Activated CD8-positive, alpha-beta memory T cell treated with anti-CD3 and anti-CD28 coated beads, Interleukin-2, amount 10 ng/mL, durations not matched to agents 7 days and 5 days (primary cell): Measurements from ENCODE around the gene MOV10. TPM values are rescaled to one million over a fixed set of nuclear protein-coding genes. Genes with fewer than 3 reads are reported as not detected.

Experiments
- ATAC-seq: fragments of 150-1000 bp; cut with Tn5 transposase; one replicate; pipeline ENCODE4 v1.10.0; 2021; ENCODE audit warnings: moderate library complexity
- CTCF ChIA-PET: fragments of 350-600 bp; sonication (Branson Sonifier 250); formaldehyde crosslinking; loops from one replicate; lab custom pipeline; 2021; ENCODE audit warnings: antibody characterized with exemption; lab: Charles Lee
- DNase-seq: peaks from one replicate; pipeline ENCODE4 v3.0.0-alpha.2; 2020
- H3K27ac Mint-ChIP-seq: one replicate; pipeline ENCODE4 v1.8.0; 2021; ENCODE audit warnings: mild to moderate bottlenecking, mixed read lengths
- H3K27me3 Mint-ChIP-seq: one replicate; pipeline ENCODE4 v1.8.0; 2021; ENCODE audit warnings: mixed read lengths
- H3K36me3 Mint-ChIP-seq: one replicate; pipeline ENCODE4 v1.8.0; 2021; ENCODE audit warnings: mild to moderate bottlenecking, mixed read lengths
- H3K4me1 Mint-ChIP-seq: one replicate; pipeline ENCODE4 v1.8.0; 2021; ENCODE audit warnings: mixed read lengths
- H3K4me3 Mint-ChIP-seq: one replicate; pipeline ENCODE4 v1.8.0; 2021; ENCODE audit warnings: mild to moderate bottlenecking, moderate library complexity, mixed read lengths
- H3K9me3 Mint-ChIP-seq: one replicate; pipeline ENCODE4 v1.8.0; 2022; ENCODE audit warnings: low read depth, mixed read lengths
- total RNA-seq, 2 experiments: library from RNA; stranded (reverse); gene quantifications; one replicate each; pipeline ENCODE4 v1.2.3, GENCODE V29; 2021

Gene MOV10
- total RNA-seq, 2 experiments from 2014 or later, result 112 to 171 TPM

DNA sequence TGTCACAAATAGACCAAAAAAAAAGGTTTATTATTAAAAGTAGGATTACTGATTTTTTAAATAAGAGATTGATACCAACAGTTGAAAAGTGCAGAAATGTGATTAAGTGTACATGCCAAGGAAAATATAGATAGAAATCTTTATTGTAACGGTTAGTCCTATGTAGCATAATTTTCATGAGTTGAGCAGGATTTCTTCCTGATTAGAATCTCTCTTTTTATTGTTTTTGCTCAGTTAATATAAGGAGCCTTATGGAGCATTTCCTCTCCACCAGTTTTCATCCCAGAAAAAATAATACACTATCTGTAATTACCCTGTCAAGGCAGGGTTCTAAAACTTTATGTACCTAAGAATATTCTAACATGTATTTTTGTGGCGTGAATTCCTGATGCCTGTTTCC lies 31.4 kb upstream of the MOV10 start:
- H3K9me3 Mint-ChIP-seq, result no peaks in the 10 kb centered on the region
- CTCF ChIA-PET, result no interaction called here
- no peaks in the 10 kb centered on the region for H3K27me3 Mint-ChIP-seq
- H3K27ac Mint-ChIP-seq, result no peak overlapping the region
- peaks cover 37% of the 10 kb centered on the region for H3K36me3 Mint-ChIP-seq
- DNase-seq (no peak), ATAC-seq (no peak)
- H3K4me1 Mint-ChIP-seq, result peaks cover 26% of the 10 kb centered on the region
- no peak overlapping the region for H3K4me3 Mint-ChIP-seq

DNA sequence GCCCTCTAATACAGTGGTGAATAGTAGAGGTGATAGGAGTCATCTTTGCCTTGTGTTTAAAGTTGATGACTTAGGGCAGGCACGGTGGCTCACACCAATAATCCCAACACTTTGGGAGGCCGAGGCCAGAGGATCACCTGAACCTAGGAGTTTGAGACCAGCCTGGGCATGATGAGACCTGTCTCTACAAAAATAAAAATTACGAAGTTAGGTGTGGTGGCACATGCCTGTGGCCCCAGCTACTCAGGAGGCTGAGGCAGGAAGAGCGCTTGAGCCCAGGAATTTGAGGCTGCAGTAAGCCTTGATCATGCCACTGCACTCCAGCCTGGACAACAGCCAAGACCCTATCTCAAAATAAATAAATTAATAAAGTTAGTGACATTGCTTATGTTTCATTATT lies 28.2 kb upstream of the MOV10 start:
- no peak overlapping the region for H3K4me3 Mint-ChIP-seq
- DNase-seq (no peak), ATAC-seq (no peak)
- H3K9me3 Mint-ChIP-seq, result no peaks in the 10 kb centered on the region
- peaks cover 61% of the 10 kb centered on the region for H3K36me3 Mint-ChIP-seq
- CTCF ChIA-PET, result interaction anchor here (7.0 kb wide), 1 partner anchor 28 kb away, joined by 25 read pairs; the partner anchor contains the start of gene MOV10
- no peaks in the 10 kb centered on the region for H3K27me3 Mint-ChIP-seq
- peaks cover 27% of the 10 kb centered on the region for H3K4me1 Mint-ChIP-seq
- no peak overlapping the region for H3K27ac Mint-ChIP-seq

DNA sequence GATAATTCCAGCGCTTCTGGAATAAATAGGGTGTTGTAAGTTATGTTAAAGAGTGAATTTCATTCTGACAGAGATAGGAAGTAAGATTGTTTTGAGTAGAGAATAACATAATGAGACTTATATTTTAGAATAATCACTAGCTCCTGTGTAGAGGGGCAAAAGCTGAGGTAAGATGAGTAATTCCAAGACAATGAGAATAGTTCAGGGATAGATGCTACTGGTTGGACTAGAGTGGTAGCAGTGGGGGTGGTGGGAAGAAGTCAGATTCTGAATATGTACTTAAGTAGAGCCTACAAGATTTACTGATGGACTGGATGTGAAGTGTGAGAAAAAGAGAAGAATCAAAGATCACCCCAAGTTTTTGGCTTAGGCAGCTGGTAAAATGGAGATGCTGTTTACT lies 23.3 kb upstream of the MOV10 start:
- ATAC-seq, result peak; percentile 45
- no peak for DNase-seq
- H3K27me3 Mint-ChIP-seq, result no peaks in the 10 kb centered on the region
- H3K4me1 Mint-ChIP-seq, result peaks cover 19% of the 10 kb centered on the region
- H3K36me3 Mint-ChIP-seq, result peaks cover 62% of the 10 kb centered on the region
- H3K9me3 Mint-ChIP-seq, result no peaks in the 10 kb centered on the region
- H3K4me3 Mint-ChIP-seq, result no peak overlapping the region
- CTCF ChIA-PET, result interaction anchor here (0.9 to 7.0 kb wide), 4 partner anchors 14 to 30 kb away, joined by 3 to 25 read pairs (median 3); partner anchors contain the start of gene MOV10
- no peak overlapping the region for H3K27ac Mint-ChIP-seq

DNA sequence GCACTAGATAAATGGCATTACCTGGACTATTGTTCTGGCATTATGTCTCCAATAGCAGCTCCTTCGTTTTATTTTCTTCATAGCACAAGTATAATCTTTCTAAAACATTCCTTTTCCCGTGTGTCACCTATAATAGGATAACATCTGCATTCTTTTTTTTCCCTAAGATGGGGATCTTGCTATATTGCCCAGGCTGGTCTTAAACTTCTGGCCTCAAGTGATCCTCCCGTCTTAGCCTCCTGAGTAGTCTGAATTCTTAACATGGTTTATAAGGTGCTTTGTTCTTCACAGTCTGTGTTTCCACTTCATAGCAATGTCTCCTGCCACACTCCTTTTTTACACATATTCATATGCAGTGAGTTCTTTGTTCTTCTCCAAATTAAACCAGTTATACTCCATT lies 8.6 kb upstream of the MOV10 start:
- no peaks in the 10 kb centered on the region for H3K27me3 Mint-ChIP-seq
- CTCF ChIA-PET, result interaction anchor here (0.9 kb wide), 1 partner anchor 42 kb away, joined by 4 read pairs; no protein-coding TSS in a partner anchor
- ATAC-seq (no peak), DNase-seq (no peak)
- H3K4me3 Mint-ChIP-seq, result no peak overlapping the region
- H3K27ac Mint-ChIP-seq, result no peak overlapping the region
- H3K36me3 Mint-ChIP-seq, result peaks cover 72% of the 10 kb centered on the region
- H3K9me3 Mint-ChIP-seq, result no peaks in the 10 kb centered on the region
- H3K4me1 Mint-ChIP-seq, result peaks cover 33% of the 10 kb centered on the region

DNA sequence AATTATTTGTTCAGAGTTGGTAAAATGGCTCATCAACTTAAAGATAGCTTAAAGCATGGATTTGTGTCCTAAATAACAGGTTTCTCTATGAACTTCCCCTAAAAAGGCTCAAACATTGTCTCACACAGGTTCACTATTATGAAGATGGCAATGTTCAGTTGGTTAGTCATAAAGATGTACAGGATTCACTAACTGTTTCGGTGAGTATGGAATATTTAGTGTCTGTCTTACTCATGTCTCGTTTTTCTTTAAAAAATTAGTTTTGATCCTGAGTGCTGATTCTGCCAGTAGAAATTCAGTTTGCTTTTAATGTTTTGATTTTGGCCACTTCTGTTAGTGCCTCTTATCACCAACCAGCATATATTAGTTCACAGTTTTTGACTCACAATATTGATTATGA lies 7.5 kb upstream of the MOV10 start:
- H3K4me3 Mint-ChIP-seq, result no peak overlapping the region
- DNase-seq, result no peak
- H3K27ac Mint-ChIP-seq, result peak overlapping the region; percentile 58
- no peaks in the 10 kb centered on the region for H3K9me3 Mint-ChIP-seq
- H3K4me1 Mint-ChIP-seq, result peaks cover 33% of the 10 kb centered on the region
- H3K36me3 Mint-ChIP-seq, result peaks cover 74% of the 10 kb centered on the region
- CTCF ChIA-PET, result no interaction called here
- H3K27me3 Mint-ChIP-seq, result no peaks in the 10 kb centered on the region
- ATAC-seq, result no peak

DNA sequence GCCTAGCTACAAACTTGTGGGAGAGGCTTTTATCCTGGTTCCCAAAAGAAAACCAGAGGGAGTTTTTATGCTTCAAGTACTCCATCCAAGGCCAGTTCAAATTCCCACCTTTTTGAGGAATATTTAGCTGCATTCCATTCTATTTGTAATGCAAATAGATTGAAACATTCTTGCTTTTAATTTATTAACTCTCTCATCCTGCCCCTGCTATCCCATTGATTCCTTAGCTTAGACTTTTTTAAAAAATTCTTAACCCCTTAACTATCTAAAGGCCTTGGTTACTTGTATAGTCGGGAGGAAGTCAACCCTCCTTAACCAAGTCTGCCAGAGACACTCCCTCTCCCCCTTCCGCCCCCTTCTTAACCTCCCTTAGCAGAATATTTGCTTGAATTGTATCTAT lies 2.5 kb upstream of the MOV10 start:
- Mint-ChIP-seq H3K9me3 (no peaks in the 10 kb centered on the region), H3K4me1 (peaks cover 53% of the 10 kb centered on the region), H3K27ac (peak overlapping the region; percentile 34), H3K36me3 (peaks cover 65% of the 10 kb centered on the region), H3K27me3 (no peaks in the 10 kb centered on the region), H3K4me3 (no peak overlapping the region)
- DNase-seq, result no peak
- CTCF ChIA-PET, result interaction anchor here (1.6 to 2.3 kb wide), 2 partner anchors 36 to 44 kb away, joined by 5 to 9 read pairs; partner anchors contain the start of gene PPM1J
- no peak for ATAC-seq

DNA sequence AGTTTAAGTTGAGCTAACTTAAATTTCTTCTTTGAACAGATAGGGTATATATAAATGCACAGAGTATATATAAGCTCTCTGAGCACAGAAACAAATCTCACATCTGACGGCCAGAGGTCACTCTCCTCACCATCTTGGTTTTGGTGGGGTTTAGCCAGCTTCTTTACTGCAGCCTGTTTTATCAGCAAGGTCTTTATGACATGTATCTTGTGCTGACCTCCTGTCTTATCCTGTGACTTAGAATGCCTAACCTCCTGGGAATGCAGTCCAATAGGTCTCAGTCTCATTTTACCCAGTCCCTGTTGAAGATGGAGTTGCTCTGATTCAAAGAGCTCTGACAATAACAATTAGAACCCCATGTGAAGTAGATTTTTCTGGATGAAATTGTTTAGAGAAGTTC lies 1.6 kb upstream of the MOV10 start:
- Mint-ChIP-seq H3K4me1 (peaks cover 50% of the 10 kb centered on the region), H3K36me3 (peaks cover 61% of the 10 kb centered on the region), H3K27ac (peak overlapping the region; percentile 46), H3K4me3 (peak overlapping the region; percentile 14), H3K9me3 (no peaks in the 10 kb centered on the region), H3K27me3 (no peaks in the 10 kb centered on the region)
- CTCF ChIA-PET, result interaction anchor here (1.3 to 3.4 kb wide), 5 partner anchors 11 to 171 kb away, joined by 5 to 25 read pairs (median 9); partner anchors contain the start of genes PPM1J and RHOC
- DNase-seq (no peak), ATAC-seq (no peak)

DNA sequence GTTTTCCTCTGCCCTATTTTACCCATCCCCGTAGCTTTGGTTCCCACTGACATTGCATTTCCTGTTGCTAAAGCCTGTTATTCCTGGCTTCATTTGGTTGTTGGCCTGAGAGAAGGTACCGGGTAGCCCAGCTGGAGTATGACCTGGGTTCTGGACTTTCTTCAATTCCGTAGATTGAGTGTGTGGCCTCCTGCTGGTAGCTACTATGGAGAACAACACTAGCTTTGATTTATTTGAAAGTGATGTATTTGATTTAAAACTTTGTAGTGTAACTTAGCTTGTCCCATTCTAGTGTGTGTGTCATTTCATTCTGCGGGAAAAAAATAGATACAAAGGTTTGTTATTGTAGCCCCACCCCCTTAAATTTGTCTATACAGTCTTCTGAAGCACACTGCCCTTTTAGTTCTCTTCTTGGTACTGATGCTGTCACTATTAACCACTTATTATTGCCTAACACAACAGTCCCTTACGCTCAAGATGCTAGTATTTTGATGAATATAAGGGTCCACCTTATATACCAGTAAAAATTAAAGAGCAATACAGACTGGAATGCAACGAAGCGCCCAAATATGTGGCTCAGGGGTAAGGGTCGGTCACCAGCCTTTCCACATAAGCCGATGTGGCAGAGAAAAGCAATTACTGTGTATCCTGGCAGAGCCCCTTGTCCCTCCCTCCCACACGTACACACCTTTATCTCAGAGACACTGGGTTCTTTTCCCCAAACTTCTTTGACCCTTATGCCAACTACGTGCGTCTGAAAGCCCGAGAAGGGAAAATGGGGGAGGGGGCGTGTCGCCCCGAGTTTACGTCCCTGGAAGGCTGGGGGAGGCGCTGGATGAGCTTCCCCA lies 643 bp upstream of the MOV10 start:
- H3K27me3 Mint-ChIP-seq, result no peaks in the 10 kb centered on the region
- DNase-seq, result no peak

DNA sequence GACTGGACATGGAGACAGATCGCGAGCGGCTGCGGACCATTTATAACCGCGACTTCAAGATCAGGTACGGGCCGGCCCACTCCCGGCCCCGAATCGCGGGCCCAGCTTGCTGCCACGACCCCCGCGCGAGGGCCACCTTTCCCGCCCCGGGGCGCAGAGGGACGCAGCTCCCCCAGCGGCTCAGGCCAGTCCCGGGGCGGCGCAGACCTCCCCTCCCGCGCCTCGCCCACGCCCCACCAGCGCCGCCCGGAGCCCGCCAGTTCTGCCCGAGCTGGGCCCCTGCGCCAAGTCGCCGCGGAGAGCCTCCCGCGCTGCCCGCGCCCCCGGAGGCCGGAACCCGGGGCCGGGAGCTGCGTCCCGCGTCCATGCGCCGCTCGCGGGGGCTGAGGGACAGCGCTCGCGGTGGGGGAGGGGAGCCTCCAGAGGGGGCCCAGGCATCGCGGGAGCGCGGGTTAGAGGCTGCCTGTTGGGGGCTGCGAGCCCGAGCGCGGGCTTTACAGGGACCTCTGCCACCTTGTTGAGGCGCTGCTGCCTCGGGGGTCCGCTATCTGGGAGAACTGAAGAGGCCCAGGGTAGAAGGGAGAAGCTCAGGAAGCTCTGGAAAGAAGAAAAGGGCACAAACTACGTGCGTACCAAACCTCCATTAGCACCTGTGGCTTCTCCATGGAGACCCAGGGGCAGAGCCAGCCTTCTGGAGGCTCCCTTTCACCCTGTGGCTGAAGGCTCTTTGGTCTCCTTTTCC lies 698 bp downstream of the MOV10 start:
- H3K36me3 Mint-ChIP-seq, result peaks cover 51% of the 10 kb centered on the region
- CTCF ChIA-PET, result interaction anchor here (0.5 to 3.4 kb wide), 15 partner anchors 10 to 1627 kb away, joined by 3 to 25 read pairs (median 4); partner anchors contain the start of genes CAPZA1, PPM1J, RHOC and ST7L
- H3K4me3 Mint-ChIP-seq, result peak overlapping the region; percentile 95
- H3K27me3 Mint-ChIP-seq, result no peaks in the 10 kb centered on the region
- DNase-seq (peak; percentile 54), ATAC-seq (peak; percentile 56)
- H3K27ac Mint-ChIP-seq, result peak overlapping the region; percentile 97
- H3K4me1 Mint-ChIP-seq, result peaks cover 52% of the 10 kb centered on the region
- peaks cover 2% of the 10 kb centered on the region for H3K9me3 Mint-ChIP-seq

More for the DNA sequence above, 643 bp upstream of the MOV10 start:
- H3K36me3 Mint-ChIP-seq, result peaks cover 58% of the 10 kb centered on the region
- peak; percentile 5 for ATAC-seq
- peak overlapping the region; percentile 97 for H3K27ac Mint-ChIP-seq
- peaks cover 50% of the 10 kb centered on the region for H3K4me1 Mint-ChIP-seq
- H3K4me3 Mint-ChIP-seq, result peak overlapping the region; percentile 95
- CTCF ChIA-PET, result interaction anchor here (0.6 to 3.4 kb wide), 13 partner anchors 9 to 1496 kb away, joined by 3 to 25 read pairs (median 7); partner anchors contain the start of genes CAPZA1, PPM1J, RHOC and ST7L
- H3K9me3 Mint-ChIP-seq, result no peaks in the 10 kb centered on the region

DNA sequence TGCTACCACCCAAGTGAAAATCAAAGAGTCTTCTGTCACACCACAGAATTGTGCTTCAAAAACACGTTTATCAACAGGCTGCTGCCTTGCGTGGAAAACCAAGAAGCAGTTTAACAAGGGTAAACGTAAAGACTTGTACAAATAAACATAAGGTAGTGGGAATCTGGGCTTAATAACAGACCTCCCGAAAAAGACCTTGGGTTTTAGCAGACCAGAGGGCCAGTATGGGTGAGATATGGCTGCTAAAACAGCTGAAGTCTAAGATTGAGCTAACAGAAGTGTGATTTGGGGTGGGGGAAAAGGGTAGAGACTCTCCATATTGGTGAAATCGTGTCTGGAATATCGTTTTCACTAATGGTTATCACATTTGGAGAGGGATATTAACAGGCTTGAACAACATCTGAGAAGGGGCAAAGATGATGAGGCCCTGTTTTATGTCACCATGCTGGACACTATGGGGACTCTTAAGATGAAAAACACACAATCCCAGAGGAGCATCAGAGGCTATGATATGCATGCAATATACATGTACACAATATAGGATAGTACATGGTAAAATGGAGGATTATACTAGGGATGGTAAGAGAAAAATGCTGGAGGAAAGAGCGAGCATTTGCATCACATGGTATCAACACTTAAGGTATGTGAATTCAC lies 1.4 kb downstream of the MOV10 start:
- Mint-ChIP-seq H3K36me3 (peaks cover 45% of the 10 kb centered on the region), H3K4me1 (peaks cover 52% of the 10 kb centered on the region), H3K27me3 (no peaks in the 10 kb centered on the region), H3K27ac (peak overlapping the region; percentile 75), H3K4me3 (peak overlapping the region; percentile 74), H3K9me3 (peaks cover 2% of the 10 kb centered on the region)
- CTCF ChIA-PET, result interaction anchor here (0.8 to 3.4 kb wide), 7 partner anchors 11 to 54 kb away, joined by 3 to 25 read pairs (median 7); partner anchors contain the start of genes PPM1J and RHOC
- DNase-seq, result no peak
- no peak for ATAC-seq

DNA sequence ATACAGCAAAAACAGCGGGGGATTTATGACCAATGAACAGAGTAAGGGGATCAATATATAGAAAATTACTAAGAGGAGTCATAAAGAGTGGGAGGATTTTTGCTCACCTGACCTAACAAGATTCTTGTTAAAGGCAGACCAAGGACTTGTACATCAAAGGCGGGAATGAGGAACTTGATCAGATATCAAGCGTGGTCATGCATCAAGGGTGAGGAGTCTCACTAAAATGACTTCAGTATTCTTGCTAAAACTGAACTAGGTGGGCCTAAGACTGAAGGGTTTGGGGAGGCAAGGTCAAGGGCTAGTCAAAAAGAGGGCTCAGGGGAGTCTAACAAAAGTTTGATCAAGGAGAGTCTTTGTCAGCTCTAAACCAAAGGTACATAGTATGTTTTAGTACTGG lies 2.1 kb downstream of the MOV10 start:
- DNase-seq (no peak), ATAC-seq (no peak)
- no peak overlapping the region for H3K27ac Mint-ChIP-seq
- peaks cover 52% of the 10 kb centered on the region for H3K4me1 Mint-ChIP-seq
- H3K9me3 Mint-ChIP-seq, result peaks cover 2% of the 10 kb centered on the region
- no peaks in the 10 kb centered on the region for H3K27me3 Mint-ChIP-seq
- H3K4me3 Mint-ChIP-seq, result no peak overlapping the region
- CTCF ChIA-PET, result interaction anchor here (1.0 kb wide), 1 partner anchor 32 kb away, joined by 3 read pairs; no protein-coding TSS in a partner anchor
- peaks cover 40% of the 10 kb centered on the region for H3K36me3 Mint-ChIP-seq

DNA sequence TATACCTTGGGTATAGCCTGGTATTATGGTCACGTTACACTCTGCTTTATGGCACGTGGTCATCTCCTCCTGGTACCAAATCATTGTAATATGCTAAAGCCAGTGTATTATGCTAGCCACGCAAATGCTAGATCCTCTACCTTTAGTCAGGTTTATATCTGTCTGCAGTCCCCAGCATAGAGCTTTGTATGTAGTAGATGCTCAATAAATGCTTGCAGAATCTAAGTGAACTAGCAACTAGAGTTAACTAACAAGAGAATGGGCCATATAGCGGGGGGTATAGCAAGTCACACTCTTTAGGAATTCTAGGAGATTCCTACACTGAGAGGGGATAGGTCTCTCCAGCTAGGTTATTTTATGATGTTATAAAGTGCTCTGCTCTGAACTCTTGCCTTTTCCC lies 3.0 kb downstream of the MOV10 start:
- CTCF ChIA-PET, result no interaction called here
- Mint-ChIP-seq H3K9me3 (peaks cover 2% of the 10 kb centered on the region), H3K27me3 (no peaks in the 10 kb centered on the region), H3K27ac (no peak overlapping the region), H3K36me3 (peaks cover 35% of the 10 kb centered on the region), H3K4me1 (peaks cover 54% of the 10 kb centered on the region), H3K4me3 (no peak overlapping the region)
- ATAC-seq, result no peak
- no peak for DNase-seq
